ENCODE results near the gene RTN4.

RTN4 gene

DNA sequence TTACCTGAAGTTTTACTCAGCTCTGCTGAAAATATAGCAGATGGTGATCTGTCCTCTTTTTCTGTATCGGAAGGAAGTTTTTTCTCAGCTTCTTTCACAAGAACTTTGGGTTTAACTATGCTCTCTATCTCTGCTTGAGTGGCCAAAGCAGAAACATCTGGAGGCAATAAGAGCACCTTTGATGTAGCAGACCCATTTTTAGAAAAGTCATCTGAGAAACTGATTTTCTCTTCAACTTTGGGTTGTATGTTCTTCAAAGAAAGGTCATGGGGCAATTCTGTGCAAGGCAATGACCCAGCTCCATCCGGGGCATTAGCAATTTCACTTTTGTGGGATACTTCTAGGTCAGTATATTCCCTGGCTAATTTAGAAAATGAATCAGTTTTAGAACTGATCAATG, 25.2 kb downstream of the RTN4 start:
- H3K4me3 ChIP-seq (ENCODE audit: low read depth, low read length): no peak overlapping the region
- TF ChIP-seq CTCF (IDR thresholded peaks at IDR 0.05; ENCODE audit: borderline replicate concordance, insufficient read depth, low read depth, low read length): no peak

- TF ChIP-seq CTCF (IDR thresholded peaks at IDR 0.05; ENCODE audit: borderline replicate concordance, insufficient read depth, low read depth, low read length): no peak
- H3K4me3 ChIP-seq (ENCODE audit: low read depth, low read length): no peak overlapping the region
Measured at GRCh38 chr2:55022476-55022875, 27.8 kb downstream of the RTN4 start.

GRCh38 chr2:55019526-55020258, 30.6 kb downstream of the RTN4 start:
- TF ChIP-seq CTCF (IDR thresholded peaks at IDR 0.05; ENCODE audit: borderline replicate concordance, insufficient read depth, low read depth, low read length): no peak
- H3K4me3 ChIP-seq (ENCODE audit: low read depth, low read length): no peak overlapping the region

DNA sequence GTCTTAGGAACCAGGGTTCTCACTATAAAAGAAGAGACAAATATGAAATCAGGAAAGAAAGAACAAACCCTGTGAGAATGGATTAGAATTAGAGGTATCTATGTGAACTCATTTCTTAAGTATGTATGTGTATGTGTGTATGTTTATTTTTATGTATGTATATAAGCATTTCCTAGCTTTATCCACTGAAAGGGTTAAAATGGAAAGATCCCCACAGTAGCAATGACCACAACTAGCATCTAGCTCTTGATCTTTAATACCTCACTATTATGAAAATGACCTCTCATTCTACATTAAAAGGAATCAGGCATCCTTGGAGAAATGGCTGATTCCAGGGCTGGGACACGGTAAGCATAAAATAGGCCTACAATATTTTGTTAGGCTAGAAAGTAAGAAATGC, 31.6 kb downstream of the RTN4 start:
- TF ChIP-seq CTCF (IDR thresholded peaks at IDR 0.05; ENCODE audit: borderline replicate concordance, insufficient read depth, low read depth, low read length): no peak
- no peak overlapping the region for H3K4me3 ChIP-seq (ENCODE audit: low read depth, low read length)

GRCh38 chr2:55017880-55018279, 32.4 kb downstream of the RTN4 start:
- no peak for TF ChIP-seq CTCF (IDR thresholded peaks at IDR 0.05; ENCODE audit: borderline replicate concordance, insufficient read depth, low read depth, low read length)
- H3K4me3 ChIP-seq (ENCODE audit: low read depth, low read length): no peak overlapping the region

- H3K4me3 ChIP-seq (ENCODE audit: low read depth, low read length): no peak overlapping the region
- TF ChIP-seq CTCF (IDR thresholded peaks at IDR 0.05; ENCODE audit: borderline replicate concordance, insufficient read depth, low read depth, low read length): no peak
Measured at GRCh38 chr2:55017428-55017827, 32.8 kb downstream of the RTN4 start.

Measured in GM12875 (cell line).